ENCODE data around the gene RNF168.
"Not testable (repeated sequence)": the region's sequence is repeated elsewhere in the genome, so short reads cannot be mapped to it uniquely, and the experiment has no call there.

DNA sequence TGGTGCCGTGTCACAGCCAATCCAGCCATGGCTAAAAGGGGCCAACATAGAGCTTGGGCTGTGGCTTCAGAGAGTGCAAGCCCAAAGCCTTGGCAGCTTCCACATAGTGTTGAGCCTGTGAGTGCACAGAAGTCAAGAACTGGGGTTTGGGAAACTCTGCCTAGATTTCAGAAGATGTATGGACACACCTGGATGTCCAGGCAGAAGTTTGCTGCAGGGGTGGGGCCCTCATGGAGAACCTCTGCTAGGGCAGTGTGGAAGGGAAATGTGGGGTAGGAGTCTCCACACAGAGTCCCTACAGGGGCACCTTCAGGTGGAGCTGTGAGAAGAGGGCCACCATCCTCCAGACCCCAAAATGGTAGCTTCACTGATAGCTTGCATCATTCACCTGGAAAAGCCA lies 45.7 kb upstream of the RNF168 start:
- TF ChIP-seq, protein P1, sequence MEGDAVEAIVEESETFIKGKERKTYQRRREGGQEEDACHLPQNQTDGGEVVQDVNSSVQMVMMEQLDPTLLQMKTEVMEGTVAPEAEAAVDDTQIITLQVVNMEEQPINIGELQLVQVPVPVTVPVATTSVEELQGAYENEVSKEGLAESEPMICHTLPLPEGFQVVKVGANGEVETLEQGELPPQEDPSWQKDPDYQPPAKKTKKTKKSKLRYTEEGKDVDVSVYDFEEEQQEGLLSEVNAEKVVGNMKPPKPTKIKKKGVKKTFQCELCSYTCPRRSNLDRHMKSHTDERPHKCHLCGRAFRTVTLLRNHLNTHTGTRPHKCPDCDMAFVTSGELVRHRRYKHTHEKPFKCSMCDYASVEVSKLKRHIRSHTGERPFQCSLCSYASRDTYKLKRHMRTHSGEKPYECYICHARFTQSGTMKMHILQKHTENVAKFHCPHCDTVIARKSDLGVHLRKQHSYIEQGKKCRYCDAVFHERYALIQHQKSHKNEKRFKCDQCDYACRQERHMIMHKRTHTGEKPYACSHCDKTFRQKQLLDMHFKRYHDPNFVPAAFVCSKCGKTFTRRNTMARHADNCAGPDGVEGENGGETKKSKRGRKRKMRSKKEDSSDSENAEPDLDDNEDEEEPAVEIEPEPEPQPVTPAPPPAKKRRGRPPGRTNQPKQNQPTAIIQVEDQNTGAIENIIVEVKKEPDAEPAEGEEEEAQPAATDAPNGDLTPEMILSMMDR (IDR thresholded peaks at IDR 0.05), result not testable (repeated sequence)
- TF ChIP-seq POLR2A (IDR thresholded peaks at IDR 0.05), result not testable (repeated sequence)

Data from heart left ventricle (tissue), 13 donors.